Femur (tissue), 1 donor: ENCODE results near the gene SMO.

Experiments used
- DNase-seq: peaks from one replicate; pipeline ENCODE4 v3.0.0-alpha.2; 2017

The SMO gene

GRCh38 chr7:129188372-129188891, at the start of gene SMO:
TSS of gene SMO (plus strand) at chr7:129188633. CDS start at chr7:129189152, 519 bp downstream.
- peak; percentile 93 for DNase-seq

- DNase-seq = no peak
Measured at GRCh38 chr7:129143724-129144094, 44.7 kb upstream of the SMO start.

- DNase-seq = peak; percentile 87
Measured at GRCh38 chr7:129144095-129144833, 44.2 kb upstream of the SMO start, which contains the start of gene TSPAN33. TSS of gene TSPAN33 (plus strand) at chr7:129144707. CDS start at chr7:129144981, 274 bp downstream.

- no peak for DNase-seq
Measured at GRCh38 chr7:129144834-129145668, 43.4 kb upstream of the SMO start.

- no peak for DNase-seq
Measured at GRCh38 chr7:129146237-129146979, 42.0 kb upstream of the SMO start.

GRCh38 chr7:129147731-129148130, 40.7 kb upstream of the SMO start:
- no peak for DNase-seq

- no peak for DNase-seq
Measured at GRCh38 chr7:129149511-129149910, 38.9 kb upstream of the SMO start.

GRCh38 chr7:129150199-129150996, 38.0 kb upstream of the SMO start:
- peak; percentile 52 for DNase-seq

GRCh38 chr7:129157651-129158050, 30.8 kb upstream of the SMO start:
- no peak for DNase-seq

- no peak for DNase-seq
Measured at GRCh38 chr7:129159539-129159938, 28.9 kb upstream of the SMO start.

GRCh38 chr7:129160161-129160905, 28.1 kb upstream of the SMO start:
- no peak for DNase-seq

GRCh38 chr7:129161524-129162225, 26.8 kb upstream of the SMO start:
- DNase-seq = no peak

GRCh38 chr7:129162732-129163131, 25.7 kb upstream of the SMO start:
- no peak for DNase-seq

- no peak for DNase-seq
Measured at GRCh38 chr7:129163875-129164544, 24.4 kb upstream of the SMO start.

- DNase-seq = no peak
Measured at GRCh38 chr7:129166745-129167144, 21.7 kb upstream of the SMO start.

- DNase-seq = no peak
Measured at GRCh38 chr7:129167817-129168216, 20.6 kb upstream of the SMO start.

- DNase-seq = peak; percentile 66
Measured at GRCh38 chr7:129168231-129169021, 20.0 kb upstream of the SMO start.

- DNase-seq = peak; percentile 76
Measured at GRCh38 chr7:129169171-129169671, 19.2 kb upstream of the SMO start.
